Stimulated activated CD4-positive, alpha-beta T cell treated with anti-CD3 and anti-CD28 coated beads, TNF-alpha, amount 100 ng/mL, for 24 hours (primary cell): Measurements from ENCODE around the gene MRPS16.

Source experiments
- DNase-seq, 3 experiments: peaks; one replicate each; pipeline ENCODE4 v3.0.0-alpha.2; 2020; ENCODE audit warnings: low read depth in 3 of 3

The MRPS16 gene

DNA sequence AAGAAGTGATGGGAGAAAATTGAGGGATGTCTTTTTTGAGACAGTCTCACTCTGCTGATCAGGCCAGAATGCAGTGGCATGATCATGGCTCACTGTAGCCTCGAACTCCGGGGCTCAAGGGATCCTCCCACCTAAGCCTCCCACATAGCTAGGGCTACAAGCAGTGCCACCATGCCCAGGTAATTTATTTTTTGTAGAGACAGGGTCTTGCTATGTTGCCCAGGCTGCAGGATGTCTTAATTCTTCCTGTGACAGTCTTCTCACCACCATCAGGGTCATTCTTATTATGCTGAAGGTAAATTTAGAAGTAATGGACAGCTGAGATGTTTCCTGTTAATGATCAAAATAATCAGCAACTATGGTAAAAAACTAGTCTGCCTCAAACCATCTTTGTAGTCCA, 12.5 kb downstream of the MRPS16 start:
- DNase-seq, result no peak

DNA sequence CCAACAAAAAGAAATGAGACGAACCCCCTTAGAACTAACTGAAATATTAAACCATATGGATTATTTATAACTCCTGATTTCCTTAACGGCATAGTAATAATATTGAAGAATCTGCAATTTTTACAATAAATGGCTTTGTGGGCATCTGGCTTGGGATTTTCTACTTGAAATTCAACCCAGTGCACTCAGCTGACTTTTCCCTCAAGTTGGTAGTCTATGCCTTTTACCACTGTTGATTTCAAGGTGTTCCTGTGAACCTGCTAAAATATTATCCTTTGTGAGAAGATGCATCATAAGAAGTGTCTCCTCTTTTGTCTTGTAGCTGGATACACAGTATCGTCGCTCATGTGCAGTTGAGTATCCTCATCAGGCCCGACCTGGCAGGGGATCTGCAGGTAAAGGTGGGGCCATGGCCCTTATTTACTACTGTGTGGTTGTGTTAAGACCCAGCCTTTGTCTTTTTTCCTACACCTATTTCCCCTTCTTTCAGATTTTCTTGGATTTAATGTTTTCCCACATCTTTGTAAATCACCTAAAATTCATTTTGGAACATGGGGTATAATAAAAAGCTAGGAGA, 13.4 kb downstream of the MRPS16 start:
- DNase-seq, result no peak

DNA sequence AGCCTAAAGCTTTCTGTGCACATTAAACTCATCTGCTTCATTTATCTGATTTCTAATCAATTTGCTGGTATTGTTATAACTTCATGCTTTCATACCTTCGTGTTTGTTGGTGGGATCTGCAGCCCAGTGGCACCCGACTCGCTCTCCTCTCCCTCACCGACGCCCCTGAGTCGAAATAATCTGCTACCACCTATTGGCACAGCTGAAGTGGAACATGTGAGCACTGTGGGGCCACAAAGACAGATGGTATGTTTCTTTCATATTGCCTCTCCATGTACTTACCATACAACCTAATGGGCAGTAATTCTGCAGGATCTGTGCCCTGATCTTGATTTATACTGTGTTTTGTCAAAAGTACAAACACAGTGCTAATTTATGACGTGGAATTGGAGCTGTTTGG, 17.7 kb downstream of the MRPS16 start:
- DNase-seq, result no peak

DNA sequence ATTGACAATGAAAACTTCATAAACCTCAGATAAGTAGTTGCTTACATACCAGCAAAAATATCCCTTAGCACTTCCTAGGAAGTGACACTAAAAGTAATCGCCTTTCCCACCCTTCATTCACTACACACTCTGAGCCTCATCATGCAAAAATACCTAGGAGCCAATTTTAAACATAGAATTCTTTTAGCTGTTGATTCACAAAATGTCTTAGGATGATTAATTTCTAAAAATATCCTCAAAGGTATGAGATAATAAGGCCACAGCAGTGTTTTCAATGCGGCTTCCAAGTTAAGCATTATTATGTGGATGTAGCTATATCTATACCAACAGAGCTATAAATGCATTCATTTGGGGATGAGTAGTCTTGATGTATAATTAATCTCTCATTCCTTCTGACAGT, 18.6 kb downstream of the MRPS16 start:
- no peak for DNase-seq

DNA sequence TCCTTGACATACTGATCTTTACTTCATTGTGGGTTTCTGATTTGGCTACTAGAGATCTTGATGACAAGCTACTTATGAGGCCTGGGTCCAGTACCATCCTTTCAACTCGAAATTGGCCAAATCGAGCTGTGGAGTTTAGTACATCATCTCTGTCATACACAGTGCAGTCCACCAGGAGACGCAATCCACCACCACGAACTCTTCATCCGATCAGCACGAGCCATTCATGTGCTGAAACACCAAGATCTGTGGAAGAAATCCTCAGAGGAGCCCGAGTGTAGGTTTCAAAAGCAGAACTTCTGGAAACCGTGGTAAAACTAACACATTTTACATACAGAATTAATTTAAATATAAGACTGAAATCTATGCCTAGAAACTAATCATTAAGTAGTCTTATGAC, 19.6 kb downstream of the MRPS16 start:
- DNase-seq, result no peak

DNA sequence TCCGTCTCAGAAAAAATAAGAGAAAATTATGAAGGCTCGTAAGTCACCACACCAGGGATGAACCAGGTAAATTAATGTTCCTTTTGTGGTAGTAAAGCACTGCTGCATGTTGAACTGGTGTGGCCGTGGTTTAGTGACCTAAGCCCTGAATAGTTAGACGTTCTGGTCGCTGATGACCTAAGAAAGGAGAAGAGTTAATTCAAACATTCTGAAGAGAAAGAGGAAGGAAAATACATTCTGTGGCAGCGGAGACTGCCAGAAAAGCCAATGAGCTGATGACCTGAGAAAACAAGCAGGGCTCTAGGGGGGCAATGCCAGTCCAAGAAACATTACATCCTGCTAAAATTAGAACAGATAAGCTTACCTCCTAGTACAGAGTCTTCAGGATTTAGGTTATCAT, 22.9 kb downstream of the MRPS16 start:
- DNase-seq, result no peak

DNA sequence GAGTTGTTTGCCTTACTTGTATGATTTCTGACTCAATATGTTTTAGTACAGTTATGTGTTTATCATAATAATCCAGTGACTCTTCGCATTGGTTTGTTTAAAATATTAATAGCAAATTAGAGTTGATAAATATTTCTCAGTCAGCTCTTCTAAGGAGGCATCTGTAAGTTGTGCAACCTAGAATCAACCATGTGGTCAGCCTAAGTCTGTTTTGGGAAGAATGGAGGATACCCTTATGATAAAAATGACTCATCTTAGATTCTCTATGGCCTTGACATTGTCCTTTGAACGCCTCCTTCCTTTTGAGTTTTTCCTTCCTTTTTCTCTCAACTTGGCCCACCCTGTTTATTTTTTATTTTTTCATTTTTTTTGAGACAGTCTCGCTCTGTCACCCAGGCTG, 24.2 kb downstream of the MRPS16 start:
- DNase-seq, result no peak

DNA sequence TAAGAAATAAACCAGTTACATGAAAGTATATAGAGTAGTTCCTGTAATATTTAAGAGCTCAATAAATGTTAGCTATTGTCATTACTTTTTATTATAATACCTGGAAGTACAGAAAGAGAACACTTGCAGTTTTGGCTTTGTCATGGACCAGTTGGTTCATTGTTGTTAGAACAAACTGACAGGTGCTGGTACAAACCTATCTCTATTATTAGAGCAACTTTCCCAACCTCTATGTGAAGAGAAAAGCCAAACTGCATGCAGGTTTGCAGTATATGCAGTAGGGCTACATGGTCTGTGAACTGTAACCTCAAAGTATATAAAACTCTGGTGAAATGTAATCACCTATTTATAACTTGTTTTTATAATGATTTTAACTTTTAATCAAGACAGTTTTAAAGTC, 25.8 kb downstream of the MRPS16 start:
- no peak for DNase-seq

DNA sequence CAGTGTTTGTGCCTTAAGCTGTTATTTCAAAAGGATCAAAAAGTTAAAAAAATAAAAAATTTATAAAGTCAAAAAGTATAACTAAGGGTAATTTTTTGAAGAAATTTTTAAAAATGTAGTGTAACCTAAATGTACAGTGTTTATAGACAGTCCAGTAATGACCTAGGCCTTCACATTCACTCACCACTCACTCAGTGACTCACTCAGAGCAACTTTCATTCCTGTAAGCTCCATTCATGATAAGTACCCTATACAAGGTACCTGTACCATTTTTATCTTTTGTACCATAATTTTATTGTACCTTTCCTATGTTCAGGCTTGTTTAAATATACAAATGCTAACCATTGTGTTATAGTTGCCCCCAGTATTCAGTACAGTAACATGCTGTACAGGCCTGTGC, 26.9 kb downstream of the MRPS16 start:
- no peak for DNase-seq

DNA sequence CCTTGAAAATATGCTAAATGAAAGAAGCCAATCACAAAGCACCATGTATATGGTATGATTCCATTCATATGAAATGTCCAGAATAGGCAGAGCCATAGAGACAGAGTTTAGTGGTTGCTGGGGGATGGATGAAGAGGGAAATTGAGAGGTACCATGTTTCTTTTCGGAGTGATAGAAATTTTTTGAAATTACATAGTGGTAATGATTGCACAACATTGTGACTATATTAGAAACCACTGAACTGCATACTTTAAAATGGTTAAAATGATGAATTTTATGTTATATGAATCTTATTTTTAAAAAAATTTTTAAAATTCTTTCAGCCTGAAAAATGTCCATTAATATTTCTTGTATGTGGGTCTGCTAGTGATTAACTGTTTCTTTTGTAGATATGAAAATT, 31.5 kb downstream of the MRPS16 start:
- DNase-seq, result no peak

DNA sequence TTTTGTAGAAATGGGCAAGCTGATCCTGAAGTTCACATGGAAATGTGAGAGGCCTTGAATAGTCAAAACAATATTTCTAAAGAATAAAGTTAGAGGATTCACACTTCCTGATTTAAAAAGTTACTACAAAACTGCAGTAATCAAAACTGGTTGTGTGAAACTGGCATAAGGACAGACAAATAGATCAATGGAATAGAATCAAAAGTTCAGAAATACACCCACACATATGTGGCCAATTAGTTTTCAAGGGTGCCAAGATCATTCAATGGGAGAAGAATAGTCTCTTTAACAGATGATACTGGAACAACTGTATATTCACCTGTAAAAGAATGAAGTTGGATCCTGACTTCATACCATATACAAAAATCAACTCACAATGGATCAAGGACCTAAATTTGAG, 33.1 kb downstream of the MRPS16 start:
- DNase-seq, result no peak

DNA sequence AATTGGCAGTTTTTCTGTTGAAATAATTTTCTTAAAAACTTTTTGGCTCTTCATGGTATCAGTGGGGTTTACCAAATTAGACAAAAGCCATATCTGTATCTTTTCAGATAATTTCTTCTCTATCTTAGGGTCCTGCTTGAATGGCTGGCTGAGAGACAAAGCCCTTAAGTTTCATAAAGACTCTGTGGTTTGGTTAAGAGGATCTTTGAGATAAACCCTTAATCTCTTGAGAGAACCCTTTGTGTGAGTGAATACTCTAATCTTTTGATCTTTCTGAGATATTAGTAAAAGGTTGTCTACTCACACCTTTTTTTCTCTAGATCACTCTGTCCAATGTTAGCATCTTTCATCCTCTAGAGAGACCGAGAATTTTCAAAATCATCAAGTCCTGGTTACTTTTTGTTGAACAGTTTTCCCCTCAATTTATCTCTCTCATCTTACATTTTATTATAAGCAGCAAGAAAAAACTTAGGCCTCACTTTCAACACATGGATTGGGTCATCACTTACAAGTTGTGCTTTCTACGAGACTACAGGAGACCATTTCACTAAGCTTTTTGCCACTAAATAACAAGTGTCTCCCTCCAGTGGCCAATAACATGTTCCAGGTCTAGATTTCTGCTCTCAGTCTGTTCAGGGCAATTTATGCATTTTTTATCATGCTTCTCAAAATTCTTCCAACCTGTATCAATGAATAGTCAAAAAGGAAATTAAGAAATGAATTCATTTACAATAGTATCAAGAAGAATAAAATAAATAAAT, 33.8 kb downstream of the MRPS16 start:
- no peak for DNase-seq

DNA sequence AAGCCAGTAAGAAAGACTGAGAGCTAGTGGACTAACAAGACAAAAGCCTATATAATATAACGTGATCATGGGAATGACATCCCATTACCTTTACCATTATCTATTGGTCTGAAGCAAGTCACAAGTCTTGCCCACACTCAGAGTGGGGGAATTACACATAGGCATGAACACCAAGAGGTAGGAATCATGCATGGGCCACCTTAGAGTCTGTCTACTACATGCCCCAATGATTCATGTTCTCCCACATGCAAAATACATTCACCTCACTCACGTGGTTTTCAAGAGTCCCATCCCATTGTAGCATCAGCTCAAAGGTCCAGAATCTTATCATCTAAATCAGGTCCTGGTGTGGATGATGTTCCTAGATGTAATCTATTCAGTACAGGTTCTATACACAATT, 34.8 kb downstream of the MRPS16 start:
- no peak for DNase-seq

DNA sequence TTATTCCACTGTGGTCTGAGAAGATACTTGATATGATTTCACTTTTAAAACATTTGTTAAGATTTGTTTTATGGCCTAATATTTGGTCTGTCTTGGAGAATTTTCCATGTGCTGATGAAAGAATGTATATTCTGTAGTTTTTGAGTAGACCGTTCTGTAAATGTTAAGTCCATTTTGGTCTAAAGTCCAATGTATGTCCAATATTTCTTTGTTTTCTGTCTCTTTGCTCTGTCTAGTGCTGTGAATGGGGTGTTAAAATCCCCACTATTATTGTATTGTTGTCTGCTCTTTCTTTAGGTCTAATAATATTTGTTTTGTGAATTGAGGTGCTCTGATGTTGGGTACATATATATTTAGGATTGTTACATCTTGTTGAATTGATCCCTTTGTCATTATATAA, 36.7 kb downstream of the MRPS16 start:
- no peak for DNase-seq

DNA sequence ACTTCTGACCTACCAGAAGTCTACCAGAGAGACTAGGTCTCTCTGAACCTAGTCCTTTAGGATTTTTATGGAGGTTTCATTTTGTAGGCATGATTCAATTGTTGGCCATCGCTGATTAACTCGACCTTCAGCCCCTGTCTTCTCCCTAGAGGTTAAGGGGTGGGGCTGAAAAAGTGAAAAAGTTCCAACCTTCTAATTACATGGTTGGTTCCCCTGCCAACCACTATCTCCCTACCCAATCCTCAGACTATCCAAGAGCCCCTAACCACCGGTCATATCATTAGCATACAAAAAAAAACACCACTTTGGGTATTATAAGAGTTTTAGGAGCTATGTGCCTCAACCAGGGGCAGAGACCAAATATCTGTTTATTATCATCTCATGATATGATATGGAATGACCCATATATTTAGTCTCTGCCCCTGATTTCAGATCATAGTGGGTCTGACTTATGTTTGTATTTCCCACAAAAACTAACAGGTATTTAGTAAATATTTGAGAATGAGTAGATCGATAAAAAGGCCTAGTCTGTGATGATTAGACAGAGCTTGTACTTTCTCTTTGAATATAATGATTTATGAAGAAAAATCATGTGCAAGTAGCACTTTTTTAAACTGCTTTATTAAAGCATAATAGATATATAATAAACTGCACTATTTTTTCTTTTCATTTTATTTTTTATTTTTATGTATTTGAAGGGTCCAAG, 41.2 kb downstream of the MRPS16 start:
- no peak for DNase-seq

DNA sequence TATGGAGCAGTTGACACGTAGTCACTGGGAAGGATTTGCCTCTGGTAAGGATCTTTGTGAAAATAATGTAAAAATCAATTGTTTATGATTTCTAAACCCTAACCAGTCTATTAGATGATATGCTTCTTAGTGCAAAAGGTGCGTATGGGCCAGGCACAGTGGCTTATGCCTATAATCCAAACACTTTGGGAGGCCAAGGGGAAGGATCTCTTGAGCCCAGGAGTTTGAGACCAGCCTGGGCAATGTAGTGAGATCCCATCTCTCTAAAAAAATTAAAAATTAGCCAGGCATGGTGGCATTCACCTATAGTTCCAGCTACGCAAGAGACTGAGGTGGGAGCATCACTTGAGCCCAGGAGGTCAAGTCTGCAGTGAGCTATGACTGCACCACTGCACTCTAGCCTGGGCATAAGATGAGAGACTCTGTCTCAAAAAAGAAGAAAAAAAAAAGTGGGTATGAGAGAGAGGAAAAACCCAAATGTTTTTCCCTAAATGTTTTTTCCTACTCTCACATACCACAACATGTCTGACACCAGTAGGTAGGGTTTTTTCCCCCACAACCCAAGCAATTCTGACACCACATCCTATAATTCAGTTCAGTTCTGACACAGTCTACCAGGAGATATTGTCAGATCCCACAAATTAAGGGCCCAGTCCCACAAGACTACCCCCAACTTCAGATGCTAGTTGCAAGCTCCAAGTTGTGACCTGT, 41.9 kb downstream of the MRPS16 start:
- DNase-seq, result no peak

DNA sequence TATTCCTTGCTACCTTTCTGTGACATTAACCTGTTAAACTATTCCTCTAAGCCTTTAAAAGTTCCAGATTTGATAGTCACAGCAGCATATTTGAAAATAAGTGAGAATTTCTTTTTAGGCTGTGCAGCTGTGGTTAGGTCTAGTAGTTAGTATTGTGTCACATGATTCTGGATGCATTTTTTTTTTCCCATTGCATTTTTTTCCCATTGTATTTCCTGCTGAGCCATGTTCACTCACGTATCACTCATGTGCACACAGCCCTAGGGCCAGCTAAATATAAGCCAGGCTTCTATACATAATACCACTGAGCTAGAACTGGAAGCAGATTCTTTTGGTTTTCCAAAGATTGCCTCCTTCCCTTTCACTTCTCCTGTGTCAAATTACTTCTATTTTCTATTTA, 42.7 kb downstream of the MRPS16 start:
- no peak for DNase-seq

DNA sequence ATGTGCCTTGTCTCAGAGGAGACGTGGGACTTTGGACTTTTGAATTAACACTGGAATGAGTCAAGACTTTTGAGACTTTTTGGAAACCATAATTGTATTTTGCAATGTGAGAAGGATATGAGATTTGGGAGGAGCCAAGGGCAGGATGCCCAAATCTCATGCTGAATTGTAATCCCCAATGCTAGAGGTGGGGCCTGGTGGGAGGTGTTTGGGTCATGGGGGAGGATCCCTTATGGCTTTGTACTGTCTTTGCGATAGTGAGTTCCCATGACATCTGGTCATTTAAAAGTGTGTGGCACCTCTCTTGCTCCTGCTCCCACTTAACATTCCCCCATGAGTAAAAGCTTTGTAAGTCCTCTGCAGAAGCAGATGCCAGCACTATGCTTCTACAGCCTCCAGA, 44.6 kb downstream of the MRPS16 start:
- DNase-seq, result no peak

DNA sequence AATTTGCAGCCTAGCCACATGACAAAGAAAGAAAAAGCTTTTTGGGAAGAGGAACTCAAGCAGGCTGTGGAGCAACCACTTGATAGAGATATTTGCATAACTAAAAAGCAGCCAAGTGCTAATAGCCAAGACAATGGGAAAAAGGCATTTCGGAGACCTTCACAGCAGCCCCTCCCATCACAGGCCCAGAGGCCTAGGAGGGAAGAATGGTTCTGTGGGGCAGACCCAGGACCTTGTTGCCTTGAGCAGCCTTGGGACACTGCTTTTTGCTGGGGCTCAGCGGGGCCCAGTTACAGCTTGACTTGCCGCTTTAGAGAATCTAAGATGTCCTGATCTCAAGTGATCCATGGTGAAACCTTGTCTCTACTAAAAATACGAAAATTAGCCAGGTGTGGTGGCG, 46.1 kb downstream of the MRPS16 start:
- DNase-seq, result no peak

DNA sequence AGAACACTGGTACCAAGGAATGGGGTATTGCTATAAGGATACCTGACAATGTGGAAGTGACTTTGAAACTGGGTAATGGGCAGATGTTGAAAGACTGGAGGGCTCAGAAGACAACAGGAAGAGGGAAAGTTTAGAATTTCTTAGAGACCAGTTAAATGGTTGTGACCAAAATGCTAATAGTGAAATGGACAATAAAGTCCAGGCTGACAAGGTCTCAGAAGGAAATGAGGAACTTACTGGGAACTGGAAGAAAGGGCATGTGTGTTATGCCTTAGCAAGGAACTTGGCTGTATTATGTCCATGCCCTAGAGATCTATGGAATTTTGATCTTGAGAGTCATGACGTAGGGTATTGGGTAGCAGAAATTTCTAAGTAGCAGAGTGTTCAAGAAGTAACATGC, 46.6 kb downstream of the MRPS16 start:
- no peak for DNase-seq

DNA sequence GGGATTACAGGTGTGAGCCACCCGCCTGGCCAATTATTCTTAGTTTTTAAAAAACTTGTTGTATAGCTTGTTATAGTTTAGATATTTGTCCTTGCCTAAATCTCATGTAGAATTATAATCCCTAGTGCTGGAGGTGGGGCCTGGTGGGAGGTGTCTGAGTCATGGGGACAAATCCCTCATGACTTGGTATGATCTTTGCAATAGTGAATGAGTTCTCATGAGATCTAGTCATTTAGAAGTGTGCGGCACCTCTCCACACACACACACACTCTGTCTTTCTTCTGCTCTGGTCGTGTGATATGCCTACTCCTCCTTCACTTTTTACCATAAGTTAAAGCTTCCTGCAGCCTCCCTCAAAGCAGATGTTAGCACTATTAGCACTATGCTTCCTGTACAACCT, 47.4 kb downstream of the MRPS16 start:
- DNase-seq, result no peak
